ENCODE results near the gene RAPGEF1. TPM values are rescaled to one million over a fixed set of nuclear protein-coding genes. Genes with fewer than 3 reads are reported as not detected.

The RAPGEF1 gene
- total RNA-seq, 1 donor from 2014 or later, result 33.3 TPM

GRCh38 chr9:131617611-131618010 is 122.3 kb downstream of the RAPGEF1 start:
- H3K9ac ChIP-seq, result no peak overlapping the region
- no peaks in the 10 kb centered on the region for H4K20me1 ChIP-seq (ENCODE audit: low read depth)
- H3K4me3 Mint-ChIP-seq, result no peak overlapping the region
- no peaks in the 10 kb centered on the region for H3K36me3 ChIP-seq
- H3K27ac ChIP-seq, result no peak overlapping the region
- no peak overlapping the region for H3K4me2 ChIP-seq
- H3K9me3 ChIP-seq (ENCODE audit: low read depth), result no peaks in the 10 kb centered on the region
- DNase-seq (ENCODE audit: low spot score), result no peak
- H3K36me3 Mint-ChIP-seq, result peaks cover 26% of the 10 kb centered on the region
- H3K27me3 Mint-ChIP-seq (ENCODE audit: insufficient read depth, low read depth), result peaks cover 2% of the 10 kb centered on the region
- no peak overlapping the region for H3K27ac Mint-ChIP-seq
- no peak for TF ChIP-seq EZH2 (IDR thresholded peaks at IDR 0.05)
- no peaks in the 10 kb centered on the region for H3K9me3 Mint-ChIP-seq
- no peak overlapping the region for H3K4me3 ChIP-seq
- no peaks in the 10 kb centered on the region for H3K27me3 ChIP-seq
- no peaks in the 10 kb centered on the region for H3K79me2 ChIP-seq (ENCODE audit: low read depth)
- no peaks in the 10 kb centered on the region for H3K4me1 ChIP-seq
- H3K4me1 Mint-ChIP-seq, result no peaks in the 10 kb centered on the region
- H3F3A ChIP-seq (ENCODE audit: low read depth), result no peaks in the 10 kb centered on the region
- no peak overlapping the region for H2AFZ ChIP-seq (replicated peaks)

- no peak overlapping the region for H3K27ac ChIP-seq
- no peak for TF ChIP-seq CTCF (IDR thresholded peaks at IDR 0.05)
- no peak for TF ChIP-seq EZH2 (IDR thresholded peaks at IDR 0.05)
- no peak for TF ChIP-seq EZH2phosphoT487 (IDR thresholded peaks at IDR 0.05)
- no peaks in the 10 kb centered on the region for H3K27me3 ChIP-seq
- H3K79me2 ChIP-seq (ENCODE audit: low read depth), result no peaks in the 10 kb centered on the region
- H3K9ac ChIP-seq, result no peak overlapping the region
- Mint-ChIP-seq H3K27me3 (ENCODE audit: insufficient read depth, low read depth) (peaks cover 2% of the 10 kb centered on the region), H3K27ac (no peak overlapping the region), H3K9me3 (no peaks in the 10 kb centered on the region), H3K36me3 (peaks cover 26% of the 10 kb centered on the region), H3K4me1 (no peaks in the 10 kb centered on the region), H3K4me3 (no peak overlapping the region)
- DNase-seq (ENCODE audit: low spot score), result no peak
- H3K4me3 ChIP-seq, result no peak overlapping the region
- no peaks in the 10 kb centered on the region for H4K20me1 ChIP-seq (ENCODE audit: low read depth)
- H3K9me3 ChIP-seq (ENCODE audit: low read depth), result no peaks in the 10 kb centered on the region
- H3F3A ChIP-seq (ENCODE audit: low read depth), result no peaks in the 10 kb centered on the region
- H3K4me2 ChIP-seq, result no peak overlapping the region
- H3K4me1 ChIP-seq, result no peaks in the 10 kb centered on the region
- no peak overlapping the region for H2AFZ ChIP-seq (replicated peaks)
- H3K36me3 ChIP-seq, result no peaks in the 10 kb centered on the region
Measured at GRCh38 chr9:131616983-131617604, 122.8 kb downstream of the RAPGEF1 start.

GRCh38 chr9:131614340-131614915 is 125.4 kb downstream of the RAPGEF1 start:
- no peak overlapping the region for H3K4me3 ChIP-seq
- no peak overlapping the region for H2AFZ ChIP-seq (replicated peaks)
- no peaks in the 10 kb centered on the region for H3K27me3 ChIP-seq
- Mint-ChIP-seq H3K4me1 (peaks cover 8% of the 10 kb centered on the region), H3K9me3 (no peaks in the 10 kb centered on the region), H3K27ac (peak overlapping the region; percentile 43), H3K36me3 (peaks cover 20% of the 10 kb centered on the region), H3K4me3 (no peak overlapping the region), H3K27me3 (ENCODE audit: insufficient read depth, low read depth) (peaks cover 3% of the 10 kb centered on the region)
- no peak overlapping the region for H3K4me2 ChIP-seq
- no peaks in the 10 kb centered on the region for H3K9me3 ChIP-seq (ENCODE audit: low read depth)
- H3K79me2 ChIP-seq (ENCODE audit: low read depth), result no peaks in the 10 kb centered on the region
- peaks cover 9% of the 10 kb centered on the region for H3F3A ChIP-seq (ENCODE audit: low read depth)
- no peak overlapping the region for H3K27ac ChIP-seq
- H3K9ac ChIP-seq, result no peak overlapping the region
- peaks cover 10% of the 10 kb centered on the region for H3K4me1 ChIP-seq
- no peak for TF ChIP-seq CTCF (IDR thresholded peaks at IDR 0.05)
- no peak for TF ChIP-seq EZH2phosphoT487 (IDR thresholded peaks at IDR 0.05)
- no peak for TF ChIP-seq EZH2 (IDR thresholded peaks at IDR 0.05)
- H4K20me1 ChIP-seq (ENCODE audit: low read depth), result no peaks in the 10 kb centered on the region
- no peaks in the 10 kb centered on the region for H3K36me3 ChIP-seq
- DNase-seq (ENCODE audit: low spot score), result no peak

- peaks cover 10% of the 10 kb centered on the region for H3F3A ChIP-seq (ENCODE audit: low read depth)
- H3K27me3 ChIP-seq, result no peaks in the 10 kb centered on the region
- H3K27me3 Mint-ChIP-seq (ENCODE audit: insufficient read depth, low read depth), result peaks cover 4% of the 10 kb centered on the region
- TF ChIP-seq EZH2phosphoT487 (IDR thresholded peaks at IDR 0.05) (no peak), EZH2 (IDR thresholded peaks at IDR 0.05) (no peak), CTCF (IDR thresholded peaks at IDR 0.05) (no peak)
- H2AFZ ChIP-seq (replicated peaks), result no peak overlapping the region
- H3K27ac Mint-ChIP-seq, result peak overlapping the region; percentile 43
- peaks cover 13% of the 10 kb centered on the region for H3K4me1 Mint-ChIP-seq
- no peaks in the 10 kb centered on the region for H3K36me3 ChIP-seq
- no peaks in the 10 kb centered on the region for H3K9me3 ChIP-seq (ENCODE audit: low read depth)
- H3K79me2 ChIP-seq (ENCODE audit: low read depth), result no peaks in the 10 kb centered on the region
- no peaks in the 10 kb centered on the region for H4K20me1 ChIP-seq (ENCODE audit: low read depth)
- no peak overlapping the region for H3K4me3 ChIP-seq
- no peak overlapping the region for H3K4me3 Mint-ChIP-seq
- no peak for DNase-seq (ENCODE audit: low spot score)
- no peak overlapping the region for H3K4me2 ChIP-seq
- peaks cover 19% of the 10 kb centered on the region for H3K36me3 Mint-ChIP-seq
- no peak overlapping the region for H3K9ac ChIP-seq
- H3K4me1 ChIP-seq, result peaks cover 15% of the 10 kb centered on the region
- H3K9me3 Mint-ChIP-seq, result no peaks in the 10 kb centered on the region
- no peak overlapping the region for H3K27ac ChIP-seq
Measured at GRCh38 chr9:131613921-131614320, 126.0 kb downstream of the RAPGEF1 start.
